Transverse colon (tissue), 3 donors: Measurements from ENCODE around the gene SUV39H1.

Experiments
- CTCF ChIP-seq, 5 experiments: fragments of 200-600 bp in 3 of 5; fragments of 450-650 bp in 2 of 5; sonication (generic) in 3 of 5; IDR thresholded peaks; 1 replicate in 2 of 5; 2 replicates in 3 of 5; pipeline ENCODE4 v1.5.1; 2016 to 2017; ENCODE audit warnings: antibody characterized with exemption in 5 of 5, inconsistent platforms in 3 of 5, mild to moderate bottlenecking in 2 of 5, moderate library complexity in 1 of 5
- EP300 ChIP-seq: sonication (generic); formaldehyde crosslinking; IDR thresholded peaks from one replicate; pipeline ENCODE4 v1.6.1; 2017; ENCODE audit warnings: antibody characterized with exemption, low read depth
- POLR2A ChIP-seq: fragments of 450-650 bp; IDR thresholded peaks from one replicate; pipeline ENCODE4 v1.6.1; 2016; ENCODE audit warnings: antibody characterized with exemption, mild to moderate bottlenecking, moderate library complexity

DNA sequence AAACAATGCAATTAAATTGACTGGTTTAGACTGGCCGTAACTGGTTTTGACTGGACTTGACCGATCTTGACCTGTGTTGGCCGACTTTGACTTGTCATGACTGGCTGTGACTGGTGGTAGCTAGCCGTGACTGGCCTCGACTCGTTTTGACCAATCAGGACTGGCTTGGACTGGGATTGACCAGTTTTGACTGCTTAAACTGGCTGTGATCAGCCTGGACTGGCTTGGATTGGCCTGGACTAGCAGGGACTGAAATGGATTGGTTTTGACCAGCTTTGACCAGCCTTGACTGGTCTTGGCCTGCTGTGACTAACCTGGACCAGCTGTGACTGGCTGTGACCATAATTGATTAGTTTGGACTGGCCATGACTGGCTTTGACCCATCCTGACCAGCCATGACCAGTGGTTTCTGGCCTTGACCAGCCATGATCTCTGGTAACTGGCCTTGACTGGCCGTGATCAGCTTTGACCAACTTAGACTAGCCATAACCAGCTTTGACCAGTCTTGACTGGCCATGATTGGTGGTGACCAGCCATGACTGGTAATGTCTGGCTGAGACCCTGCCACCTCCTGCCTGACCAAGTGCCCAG, 13.1 kb downstream of the SUV39H1 start:
- TF ChIP-seq EP300 (no peak), CTCF (IDR thresholded peaks at IDR 0.05) (no peak), POLR2A (no peak)
